ENCODE measurements around the gene OR51E2.
"Not testable (repeated sequence)": the region's sequence is repeated elsewhere in the genome, so short reads cannot be mapped to it uniquely, and the experiment has no call there.

The OR51E2 gene

GRCh38 chr11:4697585-4697984 is at the start of gene OR51E2:
OR51E2 (minus strand) TSS chr11:4697853; CDS start chr11:4682711, 15,142 bp downstream.
- no peak for DNase-seq (ENCODE audit: low read depth in 2 of 2)

GRCh38 chr11:4740735-4741134 is 43.1 kb upstream of the OR51E2 start:
- no peak for DNase-seq (ENCODE audit: low read depth in 2 of 2)

GRCh38 chr11:4727171-4727570 is 29.5 kb upstream of the OR51E2 start:
- DNase-seq (ENCODE audit: low read depth in 2 of 2): no peak

GRCh38 chr11:4722616-4723534 is 25.2 kb upstream of the OR51E2 start:
- DNase-seq (ENCODE audit: low read depth in 2 of 2): not testable (repeated sequence)

- DNase-seq (ENCODE audit: low read depth in 2 of 2): no peak
Observed at GRCh38 chr11:4714300-4714699, 16.6 kb upstream of the OR51E2 start.

- no peak for DNase-seq (ENCODE audit: low read depth in 2 of 2)
Observed at GRCh38 chr11:4713241-4713640, 15.6 kb upstream of the OR51E2 start.

GRCh38 chr11:4704790-4705334 is 7.2 kb upstream of the OR51E2 start:
- DNase-seq (ENCODE audit: low read depth in 2 of 2): no peak

- no peak for DNase-seq (ENCODE audit: low read depth in 2 of 2)
Observed at GRCh38 chr11:4704054-4704789, 6.6 kb upstream of the OR51E2 start, which contains the start of gene MMP26. MMP26 (plus strand) TSS chr11:4704784.

GRCh38 chr11:4700436-4700820 is 2.8 kb upstream of the OR51E2 start:
- no peak for DNase-seq (ENCODE audit: low read depth in 2 of 2)

GRCh38 chr11:4699697-4700435 is 2.2 kb upstream of the OR51E2 start:
- no peak for DNase-seq (ENCODE audit: low read depth in 2 of 2)

GRCh38 chr11:4695442-4695841 is 2.2 kb downstream of the OR51E2 start:
- no peak for DNase-seq (ENCODE audit: low read depth in 2 of 2)

GRCh38 chr11:4684631-4685285 is 12.9 kb downstream of the OR51E2 start:
- DNase-seq (ENCODE audit: low read depth in 2 of 2): no peak

GRCh38 chr11:4682623-4683419 is 14.8 kb downstream of the OR51E2 start:
- DNase-seq (ENCODE audit: low read depth in 2 of 2): no peak

- DNase-seq (ENCODE audit: low read depth in 2 of 2): no peak
Observed at GRCh38 chr11:4680341-4680740, 17.3 kb downstream of the OR51E2 start.

GRCh38 chr11:4677948-4678347 is 19.7 kb downstream of the OR51E2 start:
- no peak for DNase-seq (ENCODE audit: low read depth in 2 of 2)

- no peak for DNase-seq (ENCODE audit: low read depth in 2 of 2)
Observed at GRCh38 chr11:4673781-4674180, 23.9 kb downstream of the OR51E2 start.

- no peak for DNase-seq (ENCODE audit: low read depth in 2 of 2)
Observed at GRCh38 chr11:4672470-4672869, 25.2 kb downstream of the OR51E2 start.

GRCh38 chr11:4671741-4672140 is 25.9 kb downstream of the OR51E2 start:
- DNase-seq (ENCODE audit: low read depth in 2 of 2): no peak

- no peak for DNase-seq (ENCODE audit: low read depth in 2 of 2)
Observed at GRCh38 chr11:4665424-4665823, 32.2 kb downstream of the OR51E2 start.

- no peak for DNase-seq (ENCODE audit: low read depth in 2 of 2)
Observed at GRCh38 chr11:4664786-4665185, 32.9 kb downstream of the OR51E2 start.
